C4-2B (cell line): ENCODE results near the gene STXBP5L.

ENCODE experiments used
- H3K27ac ChIP-seq: fragments of 450-650 bp; 2 replicates; pipeline ENCODE4 v1.5.1; 2017
- CTCF ChIP-seq: fragments of 450-650 bp; conservative IDR thresholded peaks from 2 replicates; pipeline ENCODE4 v1.5.1; 2017; ENCODE audit warnings: mild to moderate bottlenecking
- ZFX ChIP-seq: fragments of 450-650 bp; IDR thresholded peaks from 2 replicates; pipeline ENCODE4 v1.6.1; 2017

Gene STXBP5L

GRCh38 chr3:121405631-121406030 is 497.6 kb downstream of the STXBP5L start:
- TF ChIP-seq ZFX (no peak), CTCF (no peak)
- no peak overlapping the region for H3K27ac ChIP-seq

DNA sequence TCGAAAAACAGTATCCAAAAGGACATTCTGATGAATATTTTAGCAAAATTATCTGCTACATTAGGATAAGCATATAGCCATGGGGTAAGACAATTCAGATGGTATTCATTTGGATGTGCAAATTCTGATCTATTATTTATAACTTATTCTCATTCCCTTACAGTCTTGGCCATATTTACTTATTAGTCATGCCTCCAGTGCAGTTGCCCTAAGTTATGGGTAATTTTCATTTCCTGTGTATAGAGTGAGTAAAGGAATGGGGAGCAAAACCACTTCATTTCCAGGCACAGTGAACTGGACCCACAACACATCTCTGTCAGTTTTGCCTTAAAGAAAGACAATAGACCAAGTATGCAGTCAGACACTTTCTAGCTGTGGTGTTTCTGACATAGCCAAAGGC is 503.5 kb downstream of the STXBP5L start:
- no peak for TF ChIP-seq CTCF
- no peak for TF ChIP-seq ZFX

GRCh38 chr3:121414924-121415323 is 506.9 kb downstream of the STXBP5L start:
- H3K27ac ChIP-seq, result no peak overlapping the region
- TF ChIP-seq CTCF, result no peak
- TF ChIP-seq ZFX, result no peak

More for the DNA sequence above, 503.5 kb downstream of the STXBP5L start:
- no peak overlapping the region for H3K27ac ChIP-seq

DNA sequence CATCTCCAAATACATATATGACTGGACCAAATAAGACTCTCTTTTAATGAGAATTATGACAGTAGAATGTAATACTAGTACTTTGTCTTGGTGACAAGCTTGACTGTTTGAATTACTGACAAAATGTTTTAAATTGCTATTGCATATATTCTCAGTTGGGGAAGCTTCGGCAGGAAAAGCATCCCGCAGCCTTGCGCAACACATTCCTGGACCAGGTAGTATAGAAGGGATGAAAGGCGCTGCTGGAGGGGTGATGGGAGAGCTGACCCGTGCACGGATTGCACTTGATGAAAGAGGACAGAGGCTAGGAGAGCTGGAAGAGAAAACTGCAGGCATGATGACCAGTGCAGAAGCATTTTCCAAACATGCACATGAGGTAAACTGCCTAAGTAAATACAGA is 510.2 kb downstream of the STXBP5L start:
- TF ChIP-seq ZFX, result no peak
- no peak for TF ChIP-seq CTCF
- no peak overlapping the region for H3K27ac ChIP-seq

GRCh38 chr3:121424549-121424948 is 516.5 kb downstream of the STXBP5L start:
- TF ChIP-seq CTCF, result no peak
- TF ChIP-seq ZFX, result no peak
- H3K27ac ChIP-seq, result no peak overlapping the region

DNA sequence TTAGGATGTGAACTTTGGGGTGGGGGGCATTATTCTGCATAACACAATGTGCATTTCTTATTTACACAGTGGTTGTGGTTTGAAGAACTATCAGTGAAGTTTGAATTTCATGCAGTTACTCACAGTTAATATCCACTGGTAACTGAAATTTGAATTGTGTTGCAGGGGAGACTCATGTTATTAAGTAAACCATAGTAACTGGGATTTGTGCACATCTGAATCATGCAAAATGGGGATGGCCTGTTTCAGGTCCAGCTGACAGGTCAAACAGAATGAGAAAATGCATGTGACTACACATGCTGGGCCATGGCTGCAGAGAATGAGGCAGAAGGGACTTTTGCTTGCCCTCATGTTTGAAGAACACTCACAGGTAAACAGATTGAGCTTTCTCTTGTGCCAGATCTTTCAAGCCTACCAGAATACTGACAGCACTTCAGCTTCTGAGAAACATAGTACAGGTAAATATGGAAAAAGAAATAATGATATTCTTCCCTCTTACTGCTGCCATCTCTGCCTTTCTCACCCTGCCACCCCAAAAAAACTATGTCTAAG is 522.7 kb downstream of the STXBP5L start:
- TF ChIP-seq ZFX, result no peak
- no peak for TF ChIP-seq CTCF
- H3K27ac ChIP-seq, result no peak overlapping the region

DNA sequence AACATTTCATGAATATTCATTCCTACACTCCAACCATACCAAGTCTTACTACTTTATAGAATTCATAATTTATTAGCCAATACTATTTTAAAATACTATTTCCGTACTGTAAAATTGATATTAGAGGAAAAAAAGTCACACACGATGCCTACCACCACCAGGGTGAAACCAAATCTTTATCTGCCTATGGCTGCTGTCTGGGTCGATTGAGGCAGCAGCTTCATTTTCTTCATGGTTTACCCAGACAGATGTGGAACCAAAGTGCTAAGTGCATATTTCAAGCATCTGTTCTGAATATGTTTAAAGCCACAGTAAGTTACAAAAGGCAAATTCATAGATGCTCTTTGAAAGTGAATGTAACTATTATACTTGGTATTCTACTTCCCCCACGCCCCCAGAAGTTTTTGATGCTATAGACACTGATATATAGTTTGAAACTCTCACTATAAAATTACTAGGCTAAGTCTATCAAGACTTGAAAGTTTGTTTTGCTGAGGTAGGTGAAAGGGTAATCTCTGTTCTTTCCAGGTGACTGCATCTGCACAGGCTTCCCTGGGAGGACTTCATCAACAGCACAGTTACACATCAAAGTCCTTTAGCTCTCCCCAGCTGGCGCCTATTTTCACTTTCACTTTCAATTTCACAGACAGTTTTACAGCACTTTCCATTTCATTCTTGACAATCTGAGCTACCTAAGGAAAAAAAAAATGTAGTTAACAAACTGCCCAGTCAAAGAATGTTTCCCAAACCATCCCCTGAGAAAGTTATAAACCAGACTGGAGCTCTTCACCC is 523.9 kb downstream of the STXBP5L start:
- no peak overlapping the region for H3K27ac ChIP-seq

More for the DNA sequence above, 523.9 kb downstream of the STXBP5L start:
- no peak for TF ChIP-seq ZFX
- no peak for TF ChIP-seq CTCF
